GM21381 (cell line): Measurements from ENCODE around the gene MAT2A.
A peak's percentile ranks its signal among the peaks of the same experiment; 100 is the strongest.
"Not testable (repeated sequence)": the region's sequence is repeated elsewhere in the genome, so short reads cannot be mapped to it uniquely, and the experiment has no call there.

Source experiments
- ATAC-seq: cut with Tn5 transposase; IDR thresholded peaks from one replicate; pipeline ENCODE4 v1.9.1; 2021; ENCODE audit warnings: mild to moderate bottlenecking, moderate library complexity; ENCODE audit not compliant: unreplicated experiment

MAT2A gene

DNA sequence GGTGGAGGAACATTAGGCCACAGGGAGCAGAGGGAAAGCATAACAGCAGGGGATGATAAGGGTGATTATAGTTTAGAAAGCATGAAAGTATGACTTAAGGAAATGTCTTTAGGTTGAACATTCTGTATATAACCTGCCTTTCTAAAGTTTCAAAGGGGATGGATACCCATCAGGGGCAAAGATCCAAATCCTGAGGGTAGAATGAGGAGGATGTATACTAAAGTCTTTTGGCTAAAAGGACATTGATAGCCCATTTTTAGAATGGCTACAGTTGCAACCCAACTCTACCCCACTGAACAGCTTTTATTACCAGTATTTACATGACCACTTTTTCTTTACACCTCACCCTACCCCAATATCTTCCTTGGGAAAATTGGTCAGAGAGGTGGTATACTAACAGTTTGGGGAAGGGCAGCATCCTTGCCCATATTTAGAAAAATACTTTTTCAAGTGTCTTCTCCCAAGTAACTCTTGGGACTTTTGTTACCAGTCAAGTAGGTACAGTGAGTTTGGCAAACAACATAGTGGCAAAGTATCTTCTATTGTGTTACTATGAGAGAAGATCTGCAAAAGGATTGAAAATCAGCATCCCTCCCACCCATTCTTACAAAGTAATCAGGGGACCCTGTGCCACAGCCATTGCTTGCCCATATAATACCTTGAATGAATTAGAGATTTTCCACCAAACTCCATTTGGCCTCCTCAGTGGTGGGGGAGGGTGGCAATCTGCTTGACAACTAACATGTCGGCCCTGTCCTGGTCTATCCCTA, 8.3 kb downstream of the MAT2A start:
- ATAC-seq = no peak

- ATAC-seq = no peak
These were observed 9.1 kb downstream of the MAT2A start for GRCh38 chr2:85547859-85548607.

DNA sequence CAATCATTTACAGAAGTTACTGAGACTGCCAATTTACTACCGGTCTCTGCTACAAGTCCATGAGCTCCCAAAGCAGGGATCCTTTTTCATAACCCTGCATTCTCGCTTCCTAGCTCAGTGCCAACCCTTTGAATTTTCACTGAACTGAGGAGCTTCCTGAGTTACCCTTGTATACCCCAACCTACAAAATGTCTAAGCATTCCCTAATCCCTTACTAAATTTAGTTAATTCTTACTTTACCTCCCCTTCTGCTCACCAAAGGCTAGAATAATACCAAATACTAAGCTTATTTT, 9.6 kb downstream of the MAT2A start:
- ATAC-seq = no peak

DNA sequence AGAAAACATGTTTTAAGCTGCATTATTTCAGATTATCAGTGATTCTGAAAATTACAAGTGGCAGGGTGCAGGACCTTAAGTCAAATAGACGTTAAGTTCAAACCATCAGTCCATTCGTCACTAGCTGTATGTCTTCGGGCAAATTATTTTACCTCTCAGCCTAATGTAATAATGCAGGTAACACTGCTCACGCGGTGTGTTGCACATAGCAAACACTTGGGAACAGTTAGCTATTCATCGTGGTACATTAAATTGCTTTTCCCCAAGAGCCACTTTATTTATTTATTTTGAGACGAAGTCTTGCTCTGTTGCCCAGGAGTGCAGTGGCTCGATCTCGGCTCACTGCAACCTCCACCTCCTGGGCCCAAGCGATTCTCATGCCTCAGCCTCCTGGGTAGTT, 10.1 kb downstream of the MAT2A start:
- ATAC-seq = no peak

DNA sequence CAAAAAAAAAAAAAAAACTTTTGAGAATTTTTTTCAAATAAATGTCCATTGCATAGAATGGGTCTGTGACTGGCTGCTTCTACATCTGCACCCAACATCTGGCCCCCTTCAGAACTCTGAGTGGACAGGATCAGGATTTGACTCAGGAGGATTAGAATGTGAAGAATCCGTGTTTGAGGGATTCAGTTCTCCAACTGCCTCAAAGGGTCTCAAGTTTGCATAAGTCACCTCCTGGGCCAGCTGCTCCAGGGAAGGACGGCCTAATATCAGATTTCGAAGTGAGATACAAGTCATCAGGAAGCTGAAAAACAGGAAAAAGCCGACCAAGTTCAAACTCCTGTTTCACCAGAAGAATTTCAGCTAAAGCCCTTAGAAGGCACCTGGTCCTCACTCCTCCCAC, 10.9 kb downstream of the MAT2A start:
- ATAC-seq = no peak

GRCh38 chr2:85550486-85550885, 11.5 kb downstream of the MAT2A start:
- ATAC-seq = no peak

DNA sequence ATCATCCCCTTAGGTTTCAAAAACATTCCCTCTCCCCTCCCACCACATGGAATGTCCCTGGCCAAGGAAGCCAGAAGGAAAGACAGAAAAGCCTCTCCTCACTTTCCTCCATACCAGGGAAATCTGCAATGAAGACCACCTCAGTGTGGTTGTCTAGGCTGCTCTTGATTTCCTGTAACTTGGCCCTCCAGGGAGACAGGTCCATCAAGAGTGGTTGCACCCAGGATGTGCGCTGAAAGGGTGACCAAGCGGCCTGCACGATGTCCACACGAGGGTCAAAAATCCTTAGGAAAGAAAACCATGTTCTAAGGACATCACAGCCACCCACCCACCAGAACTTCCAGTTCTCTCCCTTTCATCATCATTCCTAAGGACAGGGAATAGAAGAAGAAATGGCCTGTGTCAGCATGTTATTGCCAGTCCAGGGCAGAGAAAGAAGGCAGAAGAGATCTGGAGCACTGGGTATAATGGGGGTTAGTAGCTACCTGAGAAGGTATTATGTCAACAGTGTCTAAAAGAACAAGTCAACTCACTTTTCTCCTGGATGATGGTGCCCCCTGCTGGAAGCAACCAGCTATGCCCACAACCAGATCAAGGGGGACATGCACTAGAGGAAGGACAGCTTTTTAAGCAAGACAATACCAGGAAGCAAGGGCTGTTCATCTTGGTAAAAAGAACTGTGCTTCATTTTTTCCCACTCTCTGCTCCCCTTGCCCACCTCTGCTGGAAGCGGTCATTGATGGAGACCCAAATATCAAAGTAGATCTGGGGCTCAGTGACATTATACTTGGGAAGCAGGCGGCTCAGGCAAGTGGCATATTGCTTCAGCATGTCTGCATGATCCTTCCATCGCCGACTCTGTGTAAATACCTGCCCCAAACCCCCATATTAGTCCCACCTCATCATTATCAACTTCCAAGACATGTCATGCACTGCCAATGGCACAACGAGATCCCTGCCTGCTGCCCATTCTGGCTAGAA, 13.0 kb downstream of the MAT2A start:
- peak; percentile 47 for ATAC-seq

DNA sequence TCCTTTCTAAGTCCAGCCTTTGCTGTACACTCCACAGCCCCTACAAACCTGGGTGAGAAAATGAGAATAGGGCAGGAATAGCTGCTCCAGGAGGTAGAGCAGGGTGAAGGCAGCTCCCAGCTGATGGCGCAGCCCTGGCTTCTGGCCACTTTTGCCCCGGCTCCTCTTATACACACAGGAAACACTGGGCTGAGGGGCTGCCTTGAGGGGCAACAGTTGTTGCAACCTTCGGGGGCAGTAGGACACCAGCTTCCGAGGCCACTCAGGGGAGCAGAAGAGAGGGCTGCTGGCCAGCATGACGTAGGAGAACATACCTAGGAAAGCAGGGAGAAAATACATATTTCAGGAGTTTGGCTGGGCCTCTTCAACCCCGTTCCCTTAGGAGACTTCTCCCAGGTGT, 14.2 kb downstream of the MAT2A start:
- no peak for ATAC-seq

GRCh38 chr2:85554980-85555612, 16.1 kb downstream of the MAT2A start:
- no peak for ATAC-seq

DNA sequence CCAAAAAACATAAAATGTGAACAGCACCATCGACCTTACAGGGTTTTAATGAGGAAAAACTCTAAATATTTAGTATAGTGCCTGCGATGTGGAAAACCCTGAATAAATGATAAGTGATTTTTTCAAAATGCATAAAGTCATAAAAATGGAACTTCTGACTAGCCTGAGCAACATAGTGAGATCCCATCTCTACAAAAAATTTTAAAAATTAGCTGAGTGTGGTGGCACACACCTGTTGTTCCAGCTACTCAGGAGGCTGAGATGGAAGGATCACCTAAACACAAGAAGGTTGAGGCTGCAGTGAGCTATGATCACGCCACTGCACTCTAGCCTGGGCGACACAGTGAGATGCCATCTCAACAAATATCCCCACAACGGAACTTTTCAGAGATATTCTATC, 18.2 kb downstream of the MAT2A start:
- ATAC-seq = no peak

- ATAC-seq = no peak
These were observed 19.2 kb downstream of the MAT2A start for GRCh38 chr2:85558160-85558559.

DNA sequence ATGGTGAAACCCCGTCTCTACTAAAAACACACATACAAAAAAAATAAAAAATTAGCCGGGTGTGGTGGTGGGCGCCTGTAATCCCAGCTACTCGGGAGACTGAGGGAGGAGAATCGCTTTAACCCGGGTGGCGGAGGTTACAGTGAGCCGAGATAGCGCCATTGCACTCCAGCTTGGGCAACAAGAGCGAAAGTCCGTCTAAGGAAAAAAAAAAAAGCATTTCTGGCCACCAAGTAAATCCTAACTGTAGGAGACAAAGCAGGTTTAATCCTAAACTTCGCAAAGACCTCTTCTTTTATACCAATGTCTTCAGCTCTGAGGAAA, 21.4 kb downstream of the MAT2A start:
- ATAC-seq = not testable (repeated sequence)

DNA sequence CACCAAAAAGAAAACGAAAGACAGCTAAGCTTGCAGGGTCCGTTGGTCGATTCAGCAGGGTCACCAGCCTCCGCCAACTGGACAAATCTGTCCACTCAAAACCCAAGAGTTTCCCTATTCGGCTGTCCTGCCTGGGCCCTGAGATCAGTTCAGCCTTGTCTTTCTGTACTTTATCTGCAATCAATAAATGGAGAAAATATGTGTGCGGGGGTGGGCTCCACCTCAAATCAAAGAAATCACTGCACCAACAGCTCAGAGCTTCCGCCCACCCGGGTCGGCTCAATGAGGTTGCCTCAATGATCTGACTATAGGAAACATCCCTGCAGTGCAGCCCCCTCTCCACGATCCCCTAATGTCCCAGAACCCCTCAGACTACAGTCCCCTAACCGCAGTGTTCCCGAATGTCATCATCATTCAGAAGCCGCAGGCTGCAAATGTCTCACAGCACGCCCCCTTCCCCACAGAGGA, 21.9 kb downstream of the MAT2A start:
- ATAC-seq = peak; percentile 24

DNA sequence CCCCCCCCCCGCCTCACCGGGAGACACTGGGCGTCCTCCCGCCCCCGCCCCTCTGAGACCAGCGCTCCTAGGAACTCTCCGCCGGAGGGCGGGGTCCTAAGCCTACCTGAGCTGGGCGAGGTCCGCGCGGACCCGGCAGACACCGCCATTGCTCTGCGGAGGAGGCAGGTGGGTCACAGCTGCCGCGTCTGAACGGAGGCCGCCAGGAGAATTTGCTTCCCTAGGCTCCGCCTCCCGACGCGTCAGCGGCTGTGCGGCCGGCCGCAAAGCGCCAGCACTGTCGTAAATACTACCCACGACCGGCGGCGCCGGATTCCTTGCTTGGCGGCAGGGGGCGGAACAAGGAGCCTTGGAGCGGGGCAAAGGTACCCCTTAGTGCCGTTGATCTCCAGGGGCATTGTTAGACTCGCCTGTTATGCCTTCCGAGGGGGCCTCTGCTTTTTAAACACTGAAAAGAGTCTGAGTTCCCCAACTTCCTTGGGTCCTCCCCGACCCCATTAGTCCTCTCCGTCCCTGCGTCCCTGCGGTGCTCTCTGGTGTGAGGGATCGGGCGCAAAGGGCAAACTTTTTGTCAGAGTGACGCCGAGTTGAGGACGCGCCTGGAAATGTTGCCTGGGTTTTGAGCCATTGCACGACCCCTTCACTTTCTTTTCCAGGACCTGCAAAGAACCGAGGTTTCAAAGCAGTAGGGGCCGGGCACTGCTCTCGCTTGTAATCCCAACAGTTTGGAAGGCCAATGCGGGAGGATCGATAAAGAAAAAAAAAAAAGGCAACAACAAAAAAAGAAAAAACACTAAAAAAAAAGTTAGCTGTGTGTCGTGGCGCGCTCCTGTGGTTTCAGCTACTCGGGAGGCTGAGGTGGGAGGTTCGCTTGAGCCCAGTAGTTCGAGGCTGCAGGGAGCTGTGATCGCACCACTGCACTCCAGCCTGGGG, 22.6 kb downstream of the MAT2A start, which contains the start of gene GGCX:
GGCX (minus strand) TSS at position 214 of the 933 bp plus-strand sequence; CDS start at position 149, 65 bp downstream.
- peak; percentile 89 for ATAC-seq

DNA sequence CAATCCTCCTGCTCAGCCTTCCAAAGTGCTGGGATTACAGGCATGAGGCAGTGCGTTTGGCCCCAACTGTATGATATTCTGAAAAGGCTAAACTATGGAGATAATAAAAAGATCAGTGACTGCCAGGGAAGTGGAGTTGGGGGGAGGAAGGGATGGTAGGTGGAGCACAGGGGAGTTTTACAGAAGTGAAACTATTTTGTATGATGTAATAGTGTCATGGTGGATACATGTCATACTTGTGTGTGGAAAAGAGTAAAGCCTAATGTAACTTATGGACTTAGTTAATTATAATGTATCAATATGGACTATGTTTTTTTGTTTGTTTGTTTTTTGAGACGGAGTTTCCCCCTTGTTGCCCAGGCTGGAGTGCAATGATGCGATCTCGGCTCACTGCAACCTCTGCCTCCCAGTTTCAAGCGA, 25.2 kb downstream of the MAT2A start:
- no peak for ATAC-seq

GRCh38 chr2:85566265-85566664, 27.3 kb downstream of the MAT2A start:
- ATAC-seq = no peak

GRCh38 chr2:85575739-85576138, 36.8 kb downstream of the MAT2A start:
- no peak for ATAC-seq

DNA sequence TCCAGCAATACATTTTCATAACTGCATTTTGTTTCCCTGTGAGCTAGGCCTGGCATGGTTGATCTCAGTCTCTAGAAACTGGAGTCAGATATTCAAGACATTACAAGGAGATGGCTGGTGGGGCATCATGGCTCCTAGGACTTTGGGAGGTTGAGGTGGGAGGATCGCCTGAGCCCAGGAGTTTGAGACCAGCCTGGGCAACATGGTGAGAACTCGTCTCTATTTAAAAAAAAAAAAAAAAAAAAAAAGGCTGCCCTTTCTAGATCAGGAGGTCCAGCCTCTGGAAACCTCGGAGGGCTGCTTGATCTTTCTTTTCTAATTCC, 38.1 kb downstream of the MAT2A start:
- ATAC-seq = no peak

DNA sequence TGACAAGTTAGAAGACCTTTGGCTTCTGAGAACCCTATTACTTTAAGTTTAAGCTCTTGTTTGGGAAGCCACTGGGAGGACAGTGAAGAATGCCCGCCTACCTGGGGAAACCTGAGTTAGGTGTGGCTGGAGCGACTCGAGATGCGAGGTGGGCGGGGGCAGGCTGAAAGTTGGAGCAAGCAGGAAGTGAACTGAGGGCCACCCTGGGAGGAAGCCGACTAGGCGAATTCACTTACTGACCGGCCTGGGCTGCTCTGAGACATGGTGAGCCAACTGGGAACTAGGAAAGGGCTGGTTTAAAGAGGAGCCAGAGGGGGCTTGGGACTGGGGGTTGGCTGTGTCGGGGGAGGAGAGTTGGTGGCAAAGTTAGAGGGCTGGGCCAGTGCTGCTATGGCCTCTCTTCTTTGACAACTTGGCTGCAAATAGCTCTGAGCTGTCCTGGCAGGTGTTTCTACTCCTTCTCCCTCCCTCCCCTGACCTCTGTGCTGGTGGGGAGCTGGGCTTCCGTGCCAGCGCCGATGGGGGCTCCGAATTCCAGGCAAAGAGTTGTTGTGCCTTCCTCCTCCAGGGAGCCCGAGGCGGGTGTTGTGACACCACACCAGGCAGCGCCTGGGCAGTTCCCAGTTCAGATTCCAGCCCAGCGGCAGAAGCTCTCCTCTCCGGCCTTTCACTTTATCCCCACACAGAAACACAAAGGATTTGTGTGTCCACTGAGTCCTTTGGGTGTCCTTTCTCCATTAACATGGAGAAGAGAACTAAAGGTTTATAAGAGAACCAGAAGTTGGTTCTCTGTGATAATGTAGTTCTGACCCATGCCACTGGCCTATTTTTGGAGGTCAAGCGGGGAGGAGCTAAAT, 38.6 kb downstream of the MAT2A start, which contains the start of gene VAMP8:
VAMP8 (plus strand) TSS at position 201 of the 857 bp plus-strand sequence; CDS start at position 262, 61 bp downstream.
- peak; percentile 62 for ATAC-seq
